K562 (cell line): ENCODE measurements around the gene MTHFSD. TPM values are rescaled to one million over a fixed set of nuclear protein-coding genes. Genes with fewer than 3 reads are reported as not detected.

ENCODE experiments used
- ATAC-seq: fragments of 200-7000 bp; cut with Tn5 transposase; 3 replicates; pipeline ENCODE4 v1.9.1; 2020; ENCODE audit warnings: moderate library complexity
- BruUV-seq: library from RNA; stranded (reverse); fragments of 400-500 nt; replicated peaks from 2 replicates; lab custom pipeline; 2021; lab: Mats Ljungman, UMichigan
- CTCF ChIA-PET: fragments of 300-600 bp; formaldehyde crosslinking; extraction: SDS; loops from one replicate; lab custom pipeline; 2021; ENCODE audit warnings: low intra/inter-chr PET ratio; lab: Yijun Ruan, JAX
- POLR2A ChIA-PET: fragments of 300-600, 350-650 bp; sonication (Branson Sonifier 250); formaldehyde crosslinking; extraction: SDS; loops from one replicate; lab custom pipeline; 2021; ENCODE audit warnings: antibody characterized with exemption, inconsistent platforms; lab: Yijun Ruan, JAX
- DNase-seq, 4 experiments: peaks; one replicate each; pipeline versions ENCODE4 v3.0.0 to v3.0.0-alpha.2; 2011 to 2018; ENCODE audit warnings: low spot score in 3 of 4, mixed read lengths in 3 of 4; ENCODE audit errors: extremely low read depth in 1 of 4
- FAIRE-seq: peaks from 2 replicates; lab custom pipeline; 2011; peaks lifted over from hg19 to GRCh38; lab: Jason Lieb, UNC
- H2AFZ ChIP-seq: 2 replicates; pipeline ENCODE4 v1.6.0; 2011; ENCODE audit warnings: low read depth, low read length, control low read depth, inconsistent platforms
- H3K27ac ChIP-seq: fragments of 200-600 bp; 3 replicates; pipeline ENCODE4 v1.8.0; 2011; ENCODE audit warnings: low read depth, mild to moderate bottlenecking, control low read depth, inconsistent platforms, low read length, moderate library complexity, mixed read lengths; ENCODE audit errors: extremely low read depth
- H3K27me3 ChIP-seq, 2 experiments: fragments of 300-600 bp in 1 of 2; 2 replicates in 1 of 2; 3 replicates in 1 of 2; pipeline versions ENCODE4 v1.6.0 to v1.8.0; 2011; ENCODE audit warnings: inconsistent platforms in 2 of 2, low read length in 2 of 2, mild to moderate bottlenecking in 1 of 2, mixed read lengths in 1 of 2, moderate library complexity in 1 of 2; ENCODE audit not compliant: control insufficient read depth in 2 of 2, insufficient read depth in 2 of 2
- H3K36me3 ChIP-seq: fragments of 300-600 bp; 3 replicates; pipeline ENCODE4 v1.8.0; 2011; ENCODE audit warnings: mild to moderate bottlenecking, low read length, inconsistent platforms; ENCODE audit not compliant: control insufficient read depth, insufficient read depth
- H3K4me1 ChIP-seq, 2 experiments: fragments of 200-600 bp in 1 of 2; replicated peaks in 1 of 2; 2 replicates in 1 of 2; 3 replicates in 1 of 2; pipeline versions ENCODE4 v1.5.1 to v1.8.0; 2011; ENCODE audit warnings: inconsistent platforms in 2 of 2, low read length in 2 of 2, mild to moderate bottlenecking in 1 of 2, mixed read lengths in 1 of 2, moderate library complexity in 1 of 2; ENCODE audit not compliant: control insufficient read depth in 2 of 2, insufficient read depth in 2 of 2
- H3K4me2 ChIP-seq: 2 replicates; pipeline ENCODE4 v1.6.1; 2011; ENCODE audit warnings: low read length, control low read depth, inconsistent platforms, mixed read lengths; ENCODE audit not compliant: insufficient read depth
- H3K4me3 ChIP-seq: fragments of 200-600 bp; sonication (generic), shearing (Covaris generic); 2 replicates; pipeline ENCODE4 v1.5.1; 2016; ENCODE audit warnings: control low read depth, inconsistent platforms
- H3K79me2 ChIP-seq: fragments of 200-600 bp; 3 replicates; pipeline ENCODE4 v1.8.0; 2011; ENCODE audit warnings: low read length, inconsistent platforms; ENCODE audit not compliant: control insufficient read depth, insufficient read depth
- H3K9ac ChIP-seq, 2 experiments: 2 replicates each; pipeline versions ENCODE4 v1.6.0 to v1.6.1; 2011; ENCODE audit warnings: low read depth in 2 of 2, low read length in 2 of 2, control low read depth in 1 of 2, inconsistent platforms in 1 of 2, mild to moderate bottlenecking in 1 of 2, mixed read lengths in 1 of 2; ENCODE audit not compliant: insufficient read depth in 1 of 2
- H3K9me1 ChIP-seq: one replicate; pipeline ENCODE4 v1.6.0; 2011; ENCODE audit warnings: inconsistent platforms, mild to moderate bottlenecking, low read length, moderate library complexity; ENCODE audit not compliant: control insufficient read depth, insufficient read depth
- H3K9me3 ChIP-seq: replicated peaks from 2 replicates; pipeline ENCODE4 v1.5.1; 2011; ENCODE audit warnings: low read depth, low read length, inconsistent platforms; ENCODE audit not compliant: control insufficient read depth, insufficient read depth
- H4K20me1 ChIP-seq: replicated peaks from 2 replicates; pipeline ENCODE4 v1.6.1; 2011; ENCODE audit warnings: low read length, inconsistent platforms, mixed read lengths; ENCODE audit not compliant: control insufficient read depth, insufficient read depth
- ESRRB ChIP-seq: fragments of 250-450 bp; sonication (Bioruptor Pico); IDR thresholded peaks from 2 replicates; pipeline ENCODE4 v1.5.0; 2020; ENCODE audit warnings: mild to moderate bottlenecking, moderate library complexity, borderline replicate concordance
- EWSR1 ChIP-seq: fragments of 450-650 bp; IDR thresholded peaks from 2 replicates; pipeline ENCODE4 v1.6.1; 2018; ENCODE audit warnings: borderline replicate concordance, mild to moderate bottlenecking, low read depth, moderate library complexity; ENCODE audit not compliant: partially characterized antibody
- KAT2B ChIP-seq: IDR thresholded peaks from one replicate; pipeline ENCODE4 v1.6.1; 2012; ENCODE audit warnings: low read depth, mild to moderate bottlenecking, control low read depth, inconsistent platforms, low read length, moderate library complexity
- TEAD4 ChIP-seq, 2 experiments: sonication (generic) in 1 of 2; formaldehyde crosslinking in 1 of 2; IDR thresholded peaks; 2 replicates each; pipeline versions ENCODE4 v1.6.1 to v1.8.0; 2012 to 2022; ENCODE audit warnings: borderline replicate concordance in 1 of 2, inconsistent platforms in 1 of 2, low read length in 1 of 2, mild to moderate bottlenecking in 1 of 2, missing genetic modification reagents in 1 of 2
- ZNF644 ChIP-seq: fragments of 200-800 bp; sonication (Bioruptor generic); IDR thresholded peaks from 2 replicates; pipeline ENCODE4 v1.6.1; 2016; ENCODE audit warnings: low read depth, missing genetic modification characterization, missing compliant biosample characterization
- ZNF75A ChIP-seq: fragments of 450-650 bp; formaldehyde crosslinking; IDR thresholded peaks from 2 replicates; pipeline ENCODE4 v1.4.0; 2020; ENCODE audit warnings: mild to moderate bottlenecking
- WGBS: fragments of 100-300 bp; shearing (Covaris generic); methylation state at CpG from one replicate; pipeline ENCODE4 v1.1.6; 2016; ENCODE audit warnings: low coverage, mixed read lengths; ENCODE audit not compliant: insufficient coverage; ENCODE audit errors: missing lambda C conversion rate; 5-methylcytosine and 5-hydroxymethylcytosine counted together
- in situ Hi-C: fragments of 300-500 bp; cut with MboI; formaldehyde crosslinking; loops from 4 replicates; pipeline ENCODE4 v1.15.0; 2018; ENCODE audit warnings: inconsistent platforms, mixed read lengths
- intact Hi-C: fragments of 100-400 bp; cut with micrococcal nuclease; formaldehyde crosslinking; loops from 2 replicates; pipeline ENCODE4 v1.14.2; 2022
- polyA plus RNA-seq, 8 experiments: library from polyadenylated mRNA; depleted of rRNA in 4 of 8; stranded (reverse) in 5 of 8; unstranded in 3 of 8; fragments of >200 nt; fragmentation: Nextera tagmentation in 2 of 8; fragmentation: Illumina TruSeq in 1 of 8; extraction: Ambion mirVana in 2 of 8; extraction: Trizol in 1 of 8; gene quantifications; 2 replicates each; pipeline versions ENCODE4 v1.2.1 to v1.2.3, GENCODE V29; 2011 to 2014; ENCODE audit warnings: inconsistent platforms in 1 of 8, missing spikeins in 1 of 8
- total RNA-seq, 7 experiments: library from RNA; depleted of rRNA in 6 of 7; stranded (reverse); fragments of >200 nt in 6 of 7; fragmentation: Illumina TruSeq in 2 of 7; extraction: Trizol in 2 of 7; gene quantifications; 2 replicates each; pipeline versions ENCODE4 v1.2.1 to v1.2.3, GENCODE V29; 2011 to 2021; ENCODE audit warnings: low replicate concordance in 1 of 7
- TF ChIP-seq, protein P1 (sequence below): sonication (generic); formaldehyde crosslinking; IDR thresholded peaks from 2 replicates; pipeline ENCODE4 v1.8.0; 2022; ENCODE audit warnings: mild to moderate bottlenecking, missing genetic modification reagents
- TF ChIP-seq, protein P2 (sequence below), 2 experiments: fragments of 150-350 bp in 1 of 2; IDR thresholded peaks; 2 replicates each; pipeline ENCODE4 v1.6.1; 2012 to 2016; ENCODE audit warnings: low read depth in 2 of 2, low read length in 2 of 2, mild to moderate bottlenecking in 1 of 2, moderate library complexity in 1 of 2
- TF ChIP-seq, protein P3 (sequence below): fragments of 250-450 bp; sonication (Bioruptor Pico); IDR thresholded peaks from 2 replicates; pipeline ENCODE4 v1.9.0; 2021; ENCODE audit warnings: mild to moderate bottlenecking
- TF ChIP-seq, protein P4 (sequence below): fragments of 450-650 bp; formaldehyde crosslinking; IDR thresholded peaks from 2 replicates; pipeline ENCODE4 v1.4.0; 2020; ENCODE audit warnings: mild to moderate bottlenecking, mixed read lengths
- TF ChIP-seq, protein P5 (sequence below), 3 experiments: fragments of 200-800 bp in 1 of 3; sonication (Bioruptor generic) in 1 of 3; sonication (generic) in 1 of 3; formaldehyde crosslinking in 1 of 3; IDR thresholded peaks; 2 replicates each; pipeline versions ENCODE4 v1.6.1 to v1.8.0; 2016 to 2022; ENCODE audit warnings: mild to moderate bottlenecking in 2 of 3, missing compliant biosample characterization in 2 of 3, missing genetic modification characterization in 2 of 3, missing genetic modification reagents in 1 of 3
- TF ChIP-seq, protein P6 (sequence below): fragments of 250-450 bp; sonication (Bioruptor Pico); IDR thresholded peaks from 2 replicates; pipeline ENCODE4 v1.5.0; 2021

The MTHFSD gene
- total and polyA plus RNA-seq, 9 of the 15 experiments (the other 6 are each of a cell fraction or from before 2014, with no cell fraction given), result 3.2 to 20.2 (median 12.0) TPM

DNA sequence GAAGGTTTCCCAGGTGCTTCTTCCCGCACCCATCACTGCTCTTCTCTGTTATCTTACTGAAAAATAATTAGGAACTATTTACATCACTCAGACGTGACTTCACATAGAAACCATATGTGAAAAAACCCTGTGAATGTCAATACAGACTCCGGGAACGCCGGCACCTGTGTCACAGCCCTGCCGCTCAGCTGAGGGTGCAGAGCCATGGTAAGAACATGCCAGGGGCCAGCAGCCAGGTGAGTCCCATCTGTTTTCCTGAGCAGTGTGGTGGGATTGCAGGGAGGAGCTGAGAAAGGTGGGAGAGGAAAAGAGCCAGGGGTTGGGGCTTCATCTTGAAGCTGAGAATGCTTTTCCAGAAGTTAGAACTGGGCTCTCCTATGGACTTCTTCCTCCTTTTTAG is 31.0 kb downstream of the MTHFSD start:
- BruUV-seq, result no TSS peak
- in situ Hi-C loops, result no loop called here
- Histone ChIP-seq H3K79me2 (no peaks in the 10 kb centered on the region), H3K4me2 (no peak overlapping the region), H3K9ac (no peak overlapping the region), H3K4me3 (no peak overlapping the region), H4K20me1 (peaks cover 9% of the 10 kb centered on the region), H3K9me3 (no peaks in the 10 kb centered on the region), H3K27me3 (peaks cover 33 to 62% of the 10 kb centered on the region in 2 experiments), H3K4me1 (peaks cover 0 to 13% of the 10 kb centered on the region in 2 experiments; a peak in 3 of 5 replicates), H3K9me1 (no peaks in the 10 kb centered on the region), H3K36me3 (no peaks in the 10 kb centered on the region), H3K27ac (no peak overlapping the region), H2AFZ (no peak overlapping the region)
- intact Hi-C loops, result loop anchor here (10.0 kb wide), 1 partner anchor 269 kb away; no protein-coding TSS in a partner anchor
- WGBS, result 0% methylated on average over 6 of the region's 6 CpGs
- DNase-seq, result no peak
- ATAC-seq, result no peak
- CTCF ChIA-PET, result no interaction called here
- no peak for FAIRE-seq
- POLR2A ChIA-PET, result no interaction called here
- TF ChIP-seq, protein P1, sequence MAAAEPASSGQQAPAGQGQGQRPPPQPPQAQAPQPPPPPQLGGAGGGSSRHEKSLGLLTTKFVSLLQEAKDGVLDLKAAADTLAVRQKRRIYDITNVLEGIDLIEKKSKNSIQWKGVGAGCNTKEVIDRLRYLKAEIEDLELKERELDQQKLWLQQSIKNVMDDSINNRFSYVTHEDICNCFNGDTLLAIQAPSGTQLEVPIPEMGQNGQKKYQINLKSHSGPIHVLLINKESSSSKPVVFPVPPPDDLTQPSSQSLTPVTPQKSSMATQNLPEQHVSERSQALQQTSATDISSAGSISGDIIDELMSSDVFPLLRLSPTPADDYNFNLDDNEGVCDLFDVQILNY (CRISPR knock-in tag), result no peak
- TF ChIP-seq, protein P2, sequence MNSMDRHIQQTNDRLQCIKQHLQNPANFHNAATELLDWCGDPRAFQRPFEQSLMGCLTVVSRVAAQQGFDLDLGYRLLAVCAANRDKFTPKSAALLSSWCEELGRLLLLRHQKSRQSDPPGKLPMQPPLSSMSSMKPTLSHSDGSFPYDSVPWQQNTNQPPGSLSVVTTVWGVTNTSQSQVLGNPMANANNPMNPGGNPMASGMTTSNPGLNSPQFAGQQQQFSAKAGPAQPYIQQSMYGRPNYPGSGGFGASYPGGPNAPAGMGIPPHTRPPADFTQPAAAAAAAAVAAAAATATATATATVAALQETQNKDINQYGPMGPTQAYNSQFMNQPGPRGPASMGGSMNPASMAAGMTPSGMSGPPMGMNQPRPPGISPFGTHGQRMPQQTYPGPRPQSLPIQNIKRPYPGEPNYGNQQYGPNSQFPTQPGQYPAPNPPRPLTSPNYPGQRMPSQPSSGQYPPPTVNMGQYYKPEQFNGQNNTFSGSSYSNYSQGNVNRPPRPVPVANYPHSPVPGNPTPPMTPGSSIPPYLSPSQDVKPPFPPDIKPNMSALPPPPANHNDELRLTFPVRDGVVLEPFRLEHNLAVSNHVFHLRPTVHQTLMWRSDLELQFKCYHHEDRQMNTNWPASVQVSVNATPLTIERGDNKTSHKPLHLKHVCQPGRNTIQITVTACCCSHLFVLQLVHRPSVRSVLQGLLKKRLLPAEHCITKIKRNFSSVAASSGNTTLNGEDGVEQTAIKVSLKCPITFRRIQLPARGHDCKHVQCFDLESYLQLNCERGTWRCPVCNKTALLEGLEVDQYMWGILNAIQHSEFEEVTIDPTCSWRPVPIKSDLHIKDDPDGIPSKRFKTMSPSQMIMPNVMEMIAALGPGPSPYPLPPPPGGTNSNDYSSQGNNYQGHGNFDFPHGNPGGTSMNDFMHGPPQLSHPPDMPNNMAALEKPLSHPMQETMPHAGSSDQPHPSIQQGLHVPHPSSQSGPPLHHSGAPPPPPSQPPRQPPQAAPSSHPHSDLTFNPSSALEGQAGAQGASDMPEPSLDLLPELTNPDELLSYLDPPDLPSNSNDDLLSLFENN (IDR thresholded peaks at IDR 0.05; ENCODE audit: low read depth in 2 of 2, low read length in 2 of 2), result no peak
- TF ChIP-seq ZNF644 (tag) (no peak), EWSR1 (no peak), ZNF75A (CRISPR knock-in tag) (no peak), TEAD4 (IDR thresholded peaks at IDR 0.05; ENCODE audit: low read length) (no peak), TEAD4 (CRISPR knock-in tag; IDR thresholded peaks at IDR 0.05; ENCODE audit: borderline replicate concordance) (no peak), ESRRB (no peak), KAT2B (no peak)
- TF ChIP-seq, protein P3, sequence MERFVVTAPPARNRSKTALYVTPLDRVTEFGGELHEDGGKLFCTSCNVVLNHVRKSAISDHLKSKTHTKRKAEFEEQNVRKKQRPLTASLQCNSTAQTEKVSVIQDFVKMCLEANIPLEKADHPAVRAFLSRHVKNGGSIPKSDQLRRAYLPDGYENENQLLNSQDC, result no peak
- TF ChIP-seq, protein P4, sequence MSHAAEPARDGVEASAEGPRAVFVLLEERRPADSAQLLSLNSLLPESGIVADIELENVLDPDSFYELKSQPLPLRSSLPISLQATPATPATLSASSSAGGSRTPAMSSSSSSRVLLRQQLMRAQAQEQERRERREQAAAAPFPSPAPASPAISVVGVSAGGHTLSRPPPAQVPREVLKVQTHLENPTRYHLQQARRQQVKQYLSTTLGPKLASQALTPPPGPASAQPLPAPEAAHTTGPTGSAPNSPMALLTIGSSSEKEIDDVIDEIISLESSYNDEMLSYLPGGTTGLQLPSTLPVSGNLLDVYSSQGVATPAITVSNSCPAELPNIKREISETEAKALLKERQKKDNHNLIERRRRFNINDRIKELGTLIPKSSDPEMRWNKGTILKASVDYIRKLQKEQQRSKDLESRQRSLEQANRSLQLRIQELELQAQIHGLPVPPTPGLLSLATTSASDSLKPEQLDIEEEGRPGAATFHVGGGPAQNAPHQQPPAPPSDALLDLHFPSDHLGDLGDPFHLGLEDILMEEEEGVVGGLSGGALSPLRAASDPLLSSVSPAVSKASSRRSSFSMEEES, result no peak
- TF ChIP-seq, protein P5, sequence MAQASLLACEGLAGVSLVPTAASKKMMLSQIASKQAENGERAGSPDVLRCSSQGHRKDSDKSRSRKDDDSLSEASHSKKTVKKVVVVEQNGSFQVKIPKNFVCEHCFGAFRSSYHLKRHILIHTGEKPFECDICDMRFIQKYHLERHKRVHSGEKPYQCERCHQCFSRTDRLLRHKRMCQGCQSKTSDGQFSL (CRISPR knock-in tag; IDR thresholded peaks at IDR 0.05), result no peak
- TF ChIP-seq, protein P5 (tag; IDR thresholded peaks at IDR 0.05), result no peak
- TF ChIP-seq, protein P6, sequence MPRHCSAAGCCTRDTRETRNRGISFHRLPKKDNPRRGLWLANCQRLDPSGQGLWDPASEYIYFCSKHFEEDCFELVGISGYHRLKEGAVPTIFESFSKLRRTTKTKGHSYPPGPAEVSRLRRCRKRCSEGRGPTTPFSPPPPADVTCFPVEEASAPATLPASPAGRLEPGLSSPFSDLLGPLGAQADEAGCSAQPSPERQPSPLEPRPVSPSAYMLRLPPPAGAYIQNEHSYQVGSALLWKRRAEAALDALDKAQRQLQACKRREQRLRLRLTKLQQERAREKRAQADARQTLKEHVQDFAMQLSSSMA, result no peak
